Posterior vena cava (tissue), 2 donors: Measurements from ENCODE around the gene ZNF710. TPM values are rescaled to one million over a fixed set of nuclear protein-coding genes. Genes with fewer than 3 reads are reported as not detected.

Experiments used
- DNase-seq: peaks from one replicate; pipeline ENCODE4 v3.0.0-alpha.2; 2020; ENCODE audit warnings: low spot score
- intact Hi-C, 2 donors: fragments of 100-400 bp; cut with DNase I; formaldehyde crosslinking; loops; one replicate each; pipeline versions ENCODE4 v1.14.1 to v1.14.2; 2022 to 2023
- total RNA-seq, 2 donors: library from RNA; stranded (reverse); fragmentation: NEBNext Ultra II Directional; extraction: Animal tissue kit (Norgen Biotek cat#: 25700); gene quantifications; one replicate each; pipeline ENCODE4 v1.2.1, GENCODE V29; 2021
- donor health status: DM: yes; HTN: yes; CAD: no.
- donor health status: DM: yes; HTN: yes; CAD: no.

The ZNF710 gene
- total RNA-seq, 2 donors from 2014 or later, result 11.6 to 13.3 TPM

GRCh38 chr15:90035095-90035839 lies 34.1 kb downstream of the ZNF710 start:
- DNase-seq, result peak; percentile 93
- intact Hi-C loops, result no loop called here

GRCh38 chr15:90035840-90036230 lies 34.7 kb downstream of the ZNF710 start:
- peak; percentile 81 for DNase-seq

GRCh38 chr15:90036343-90036742 lies 35.2 kb downstream of the ZNF710 start:
- peak; percentile 18 for DNase-seq
- intact Hi-C loops, result no loop called here

More at GRCh38 chr15:90035840-90036230, 34.7 kb downstream of the ZNF710 start:
- intact Hi-C loops, result no loop called here

GRCh38 chr15:90036806-90037510 lies 35.8 kb downstream of the ZNF710 start:
- intact Hi-C loops, result no loop called here
- peak; percentile 41 for DNase-seq

- intact Hi-C loops, result no loop called here
These were observed 36.4 kb downstream of the ZNF710 start for GRCh38 chr15:90037511-90037860.

GRCh38 chr15:90037961-90038631 lies 37.0 kb downstream of the ZNF710 start:
- intact Hi-C loops, result no loop called here
- DNase-seq, result peak; percentile 36

More at GRCh38 chr15:90037511-90037860, 36.4 kb downstream of the ZNF710 start:
- peak; percentile 34 for DNase-seq

GRCh38 chr15:90038632-90039095 lies 37.5 kb downstream of the ZNF710 start:
- DNase-seq, result peak; percentile 11
- intact Hi-C loops, result no loop called here

- intact Hi-C loops, result no loop called here
- DNase-seq, result peak; percentile 73
These were observed 38.9 kb downstream of the ZNF710 start for GRCh38 chr15:90039996-90040395.

GRCh38 chr15:90040618-90041017 lies 39.5 kb downstream of the ZNF710 start:
- intact Hi-C loops, result no loop called here

GRCh38 chr15:90042356-90042755 lies 41.2 kb downstream of the ZNF710 start:
- intact Hi-C loops, result no loop called here

More at GRCh38 chr15:90040618-90041017, 39.5 kb downstream of the ZNF710 start:
- DNase-seq, result peak; percentile 29

GRCh38 chr15:90042766-90043529 lies 41.8 kb downstream of the ZNF710 start:
- DNase-seq, result peak; percentile 64
- intact Hi-C loops, result no loop called here

More at GRCh38 chr15:90042356-90042755, 41.2 kb downstream of the ZNF710 start:
- peak; percentile 54 for DNase-seq

GRCh38 chr15:90043530-90044010 lies 42.4 kb downstream of the ZNF710 start:
- no peak for DNase-seq

GRCh38 chr15:90044191-90044590 lies 43.1 kb downstream of the ZNF710 start:
- DNase-seq, result no peak
- intact Hi-C loops, result no loop called here

More at GRCh38 chr15:90043530-90044010, 42.4 kb downstream of the ZNF710 start:
- intact Hi-C loops, result no loop called here

- intact Hi-C loops, result no loop called here
- DNase-seq, result no peak
These were observed 43.8 kb downstream of the ZNF710 start for GRCh38 chr15:90044916-90045371.

GRCh38 chr15:90046289-90046688 lies 45.2 kb downstream of the ZNF710 start:
- intact Hi-C loops, result no loop called here

GRCh38 chr15:90046911-90047392 lies 45.8 kb downstream of the ZNF710 start:
- intact Hi-C loops, result no loop called here
- DNase-seq, result no peak

More at GRCh38 chr15:90046289-90046688, 45.2 kb downstream of the ZNF710 start:
- no peak for DNase-seq

- intact Hi-C loops, result no loop called here
These were observed 46.9 kb downstream of the ZNF710 start for GRCh38 chr15:90047956-90048575.

GRCh38 chr15:90049030-90049429 lies 47.9 kb downstream of the ZNF710 start:
- intact Hi-C loops, result no loop called here

More at GRCh38 chr15:90047956-90048575, 46.9 kb downstream of the ZNF710 start:
- peak; percentile 41 for DNase-seq

More at GRCh38 chr15:90049030-90049429, 47.9 kb downstream of the ZNF710 start:
- DNase-seq, result no peak
